T-helper 2 cell treated with Interferon-gamma antibody and Interleukin-4, amounts not matched to agents 5 μg/mL and 100 μg/mL, for 36 hours (primary cell): ENCODE data around the gene PARP12.

ENCODE experiments used
- DNase-seq: peaks from one replicate; pipeline ENCODE4 v3.0.0; 2021; ENCODE audit warnings: low spot score
- H3K27ac Mint-ChIP-seq: one replicate; pipeline ENCODE4 v1.8.0; 2021; ENCODE audit warnings: mild to moderate bottlenecking, mixed read lengths
- H3K27me3 Mint-ChIP-seq: one replicate; pipeline ENCODE4 v1.8.0; 2021; ENCODE audit warnings: low read depth, mixed read lengths
- H3K36me3 Mint-ChIP-seq: one replicate; pipeline ENCODE4 v1.8.0; 2021; ENCODE audit warnings: low read depth, mixed read lengths
- H3K4me1 Mint-ChIP-seq: one replicate; pipeline ENCODE4 v1.8.0; 2021; ENCODE audit warnings: low read depth, mixed read lengths
- H3K4me3 Mint-ChIP-seq: one replicate; pipeline ENCODE4 v1.8.0; 2022; ENCODE audit warnings: mild to moderate bottlenecking, moderate library complexity, mixed read lengths
- H3K9me3 Mint-ChIP-seq: one replicate; pipeline ENCODE4 v1.8.0; 2021; ENCODE audit warnings: mixed read lengths

PARP12 gene

GRCh38 chr7:140069298-140069949 lies 6.7 kb upstream of the PARP12 start:
- Mint-ChIP-seq H3K27me3 (peaks cover 16% of the 10 kb centered on the region), H3K27ac (peak overlapping the region; percentile 18), H3K9me3 (peaks cover 32% of the 10 kb centered on the region), H3K4me1 (peaks cover 7% of the 10 kb centered on the region), H3K36me3 (peaks cover 24% of the 10 kb centered on the region), H3K4me3 (no peak overlapping the region)
- no peak for DNase-seq

- H3K27ac Mint-ChIP-seq = no peak overlapping the region
- DNase-seq = no peak
- peaks cover 13% of the 10 kb centered on the region for H3K4me1 Mint-ChIP-seq
- peaks cover 9% of the 10 kb centered on the region for H3K27me3 Mint-ChIP-seq
- peaks cover 24% of the 10 kb centered on the region for H3K36me3 Mint-ChIP-seq
- peaks cover 32% of the 10 kb centered on the region for H3K9me3 Mint-ChIP-seq
- no peak overlapping the region for H3K4me3 Mint-ChIP-seq
Observed at GRCh38 chr7:140068033-140068432, 5.3 kb upstream of the PARP12 start.

GRCh38 chr7:140067052-140067451 lies 4.3 kb upstream of the PARP12 start:
- Mint-ChIP-seq H3K27me3 (peaks cover 9% of the 10 kb centered on the region), H3K4me3 (no peak overlapping the region), H3K4me1 (peaks cover 13% of the 10 kb centered on the region), H3K9me3 (peaks cover 32% of the 10 kb centered on the region), H3K27ac (no peak overlapping the region), H3K36me3 (peaks cover 24% of the 10 kb centered on the region)
- DNase-seq = no peak

- Mint-ChIP-seq H3K36me3 (peaks cover 44% of the 10 kb centered on the region), H3K4me3 (peak overlapping the region; percentile 84), H3K9me3 (peaks cover 17% of the 10 kb centered on the region), H3K27ac (peak overlapping the region; percentile 90), H3K27me3 (peaks cover 7% of the 10 kb centered on the region), H3K4me1 (peaks cover 42% of the 10 kb centered on the region)
- no peak for DNase-seq
Observed at GRCh38 chr7:140062118-140062527, 628 bp downstream of the PARP12 start.

GRCh38 chr7:140061607-140061930 lies 1.2 kb downstream of the PARP12 start:
- Mint-ChIP-seq H3K27ac (peak overlapping the region; percentile 73), H3K27me3 (peaks cover 2% of the 10 kb centered on the region), H3K4me1 (peaks cover 42% of the 10 kb centered on the region), H3K4me3 (peak overlapping the region; percentile 84), H3K36me3 (peaks cover 44% of the 10 kb centered on the region), H3K9me3 (peaks cover 11% of the 10 kb centered on the region)
- no peak for DNase-seq

- peaks cover 44% of the 10 kb centered on the region for H3K36me3 Mint-ChIP-seq
- no peak for DNase-seq
- peaks cover 42% of the 10 kb centered on the region for H3K4me1 Mint-ChIP-seq
- peak overlapping the region; percentile 76 for H3K27ac Mint-ChIP-seq
- H3K4me3 Mint-ChIP-seq = peak overlapping the region; percentile 84
- no peaks in the 10 kb centered on the region for H3K27me3 Mint-ChIP-seq
- H3K9me3 Mint-ChIP-seq = peaks cover 5% of the 10 kb centered on the region
Observed at GRCh38 chr7:140060788-140061606, 1.8 kb downstream of the PARP12 start.

GRCh38 chr7:140060243-140060630 lies 2.5 kb downstream of the PARP12 start:
- Mint-ChIP-seq H3K9me3 (no peaks in the 10 kb centered on the region), H3K27me3 (no peaks in the 10 kb centered on the region), H3K4me1 (peaks cover 45% of the 10 kb centered on the region), H3K4me3 (peak overlapping the region; percentile 84), H3K27ac (peak overlapping the region; percentile 76), H3K36me3 (peaks cover 43% of the 10 kb centered on the region)
- no peak for DNase-seq

- H3K4me1 Mint-ChIP-seq = peaks cover 49% of the 10 kb centered on the region
Observed at GRCh38 chr7:140059273-140060242, 3.2 kb downstream of the PARP12 start.

GRCh38 chr7:140058517-140058916 lies 4.2 kb downstream of the PARP12 start:
- DNase-seq = no peak
- Mint-ChIP-seq H3K4me3 (peak overlapping the region; percentile 84), H3K4me1 (peaks cover 55% of the 10 kb centered on the region), H3K27ac (peak overlapping the region; percentile 87), H3K36me3 (peaks cover 57% of the 10 kb centered on the region), H3K9me3 (no peaks in the 10 kb centered on the region), H3K27me3 (no peaks in the 10 kb centered on the region)

More at GRCh38 chr7:140059273-140060242, 3.2 kb downstream of the PARP12 start:
- H3K27me3 Mint-ChIP-seq = no peaks in the 10 kb centered on the region
- peaks cover 47% of the 10 kb centered on the region for H3K36me3 Mint-ChIP-seq
- peak overlapping the region; percentile 84 for H3K4me3 Mint-ChIP-seq
- no peaks in the 10 kb centered on the region for H3K9me3 Mint-ChIP-seq
- H3K27ac Mint-ChIP-seq = peak overlapping the region; percentile 87
- no peak for DNase-seq

- H3K4me3 Mint-ChIP-seq = no peak overlapping the region
- no peaks in the 10 kb centered on the region for H3K27me3 Mint-ChIP-seq
- DNase-seq = no peak
- no peaks in the 10 kb centered on the region for H3K9me3 Mint-ChIP-seq
- H3K4me1 Mint-ChIP-seq = peaks cover 57% of the 10 kb centered on the region
- no peak overlapping the region for H3K27ac Mint-ChIP-seq
- peaks cover 67% of the 10 kb centered on the region for H3K36me3 Mint-ChIP-seq
Observed at GRCh38 chr7:140057143-140057535, 5.6 kb downstream of the PARP12 start.

GRCh38 chr7:140056431-140057142 lies 6.2 kb downstream of the PARP12 start:
- Mint-ChIP-seq H3K27ac (no peak overlapping the region), H3K27me3 (no peaks in the 10 kb centered on the region), H3K4me1 (peaks cover 57% of the 10 kb centered on the region), H3K9me3 (no peaks in the 10 kb centered on the region), H3K36me3 (peaks cover 72% of the 10 kb centered on the region), H3K4me3 (no peak overlapping the region)
- no peak for DNase-seq

- Mint-ChIP-seq H3K36me3 (peaks cover 68% of the 10 kb centered on the region), H3K27me3 (no peaks in the 10 kb centered on the region), H3K9me3 (no peaks in the 10 kb centered on the region), H3K4me1 (peaks cover 49% of the 10 kb centered on the region), H3K4me3 (no peak overlapping the region), H3K27ac (no peak overlapping the region)
- DNase-seq = no peak
Observed at GRCh38 chr7:140055833-140056232, 6.9 kb downstream of the PARP12 start.

- H3K4me3 Mint-ChIP-seq = no peak overlapping the region
- peaks cover 39% of the 10 kb centered on the region for H3K4me1 Mint-ChIP-seq
- no peaks in the 10 kb centered on the region for H3K9me3 Mint-ChIP-seq
- DNase-seq = no peak
- peaks cover 71% of the 10 kb centered on the region for H3K36me3 Mint-ChIP-seq
- no peaks in the 10 kb centered on the region for H3K27me3 Mint-ChIP-seq
- no peak overlapping the region for H3K27ac Mint-ChIP-seq
Observed at GRCh38 chr7:140054751-140055150, 8.0 kb downstream of the PARP12 start.
